NCI-H1436 (cell line): Measurements from ENCODE around the gene COL18A1.
"Not testable (repeated sequence)": the region's sequence is repeated elsewhere in the genome, so short reads cannot be mapped to it uniquely, and the experiment has no call there.

Experiments
- DNase-seq: peaks from one replicate; lab custom pipeline; 2025; lab: John Stamatoyannopoulos, UW

COL18A1 gene

DNA sequence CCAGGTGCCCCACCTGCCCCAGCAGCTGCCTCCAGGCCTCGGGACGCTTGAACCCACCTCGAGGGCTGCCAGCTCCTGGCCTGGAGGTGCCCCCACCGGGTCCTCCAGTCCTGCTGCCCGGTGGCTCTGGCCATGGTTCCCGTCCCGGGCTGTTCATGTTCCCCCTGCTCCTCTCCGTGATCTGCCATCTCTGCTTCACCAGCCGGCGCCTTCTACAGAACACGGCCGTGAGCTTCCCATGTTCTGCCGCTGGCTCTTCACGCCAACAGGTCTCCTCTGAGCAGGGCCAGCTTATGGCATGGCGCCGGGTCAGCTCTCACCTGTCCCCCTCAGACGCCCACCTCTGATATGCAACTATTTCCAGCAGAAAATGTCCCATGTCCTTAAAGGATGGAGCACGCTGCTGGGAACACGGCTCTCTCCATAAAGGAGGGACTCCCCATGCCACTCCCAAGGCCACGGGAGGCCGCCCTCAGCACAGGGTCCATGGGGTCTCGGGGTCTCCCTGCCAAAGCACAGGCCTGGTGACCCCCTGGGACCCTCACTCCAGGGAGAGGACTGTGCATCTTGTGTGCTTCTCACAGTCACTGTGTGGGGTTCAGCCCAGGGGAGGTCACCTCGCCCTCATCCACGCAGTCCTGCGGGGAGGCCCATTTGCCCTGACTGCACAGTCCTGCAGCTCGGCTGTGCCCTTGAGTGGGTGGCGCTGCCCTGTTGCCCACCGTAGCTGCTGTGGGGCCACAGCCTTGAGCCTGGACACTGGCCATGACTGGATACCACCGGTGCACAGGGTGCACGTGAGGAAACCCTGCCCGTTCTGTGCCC is 36.7 kb downstream of the COL18A1 start:
- DNase-seq, result no peak

DNA sequence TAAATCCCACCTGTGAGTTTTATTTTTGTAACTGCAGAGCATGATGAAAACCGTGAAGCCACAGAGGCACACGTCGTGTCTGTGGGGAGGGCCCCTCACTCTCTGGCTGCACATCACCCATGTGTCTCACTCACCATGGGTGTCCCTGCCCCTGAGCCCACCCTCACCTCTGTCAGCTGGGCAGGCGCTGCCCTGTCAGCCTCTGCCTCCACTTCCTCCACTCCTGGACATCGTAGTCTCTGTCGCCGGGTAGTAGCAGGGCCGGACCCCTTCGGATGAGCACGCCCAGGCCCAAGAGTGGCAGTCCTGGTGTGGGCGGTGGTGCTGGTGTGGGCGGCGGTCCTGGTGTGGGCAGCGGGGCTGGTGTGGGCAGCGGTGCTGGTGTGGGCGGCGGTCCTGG is 37.3 kb downstream of the COL18A1 start:
- no peak for DNase-seq

DNA sequence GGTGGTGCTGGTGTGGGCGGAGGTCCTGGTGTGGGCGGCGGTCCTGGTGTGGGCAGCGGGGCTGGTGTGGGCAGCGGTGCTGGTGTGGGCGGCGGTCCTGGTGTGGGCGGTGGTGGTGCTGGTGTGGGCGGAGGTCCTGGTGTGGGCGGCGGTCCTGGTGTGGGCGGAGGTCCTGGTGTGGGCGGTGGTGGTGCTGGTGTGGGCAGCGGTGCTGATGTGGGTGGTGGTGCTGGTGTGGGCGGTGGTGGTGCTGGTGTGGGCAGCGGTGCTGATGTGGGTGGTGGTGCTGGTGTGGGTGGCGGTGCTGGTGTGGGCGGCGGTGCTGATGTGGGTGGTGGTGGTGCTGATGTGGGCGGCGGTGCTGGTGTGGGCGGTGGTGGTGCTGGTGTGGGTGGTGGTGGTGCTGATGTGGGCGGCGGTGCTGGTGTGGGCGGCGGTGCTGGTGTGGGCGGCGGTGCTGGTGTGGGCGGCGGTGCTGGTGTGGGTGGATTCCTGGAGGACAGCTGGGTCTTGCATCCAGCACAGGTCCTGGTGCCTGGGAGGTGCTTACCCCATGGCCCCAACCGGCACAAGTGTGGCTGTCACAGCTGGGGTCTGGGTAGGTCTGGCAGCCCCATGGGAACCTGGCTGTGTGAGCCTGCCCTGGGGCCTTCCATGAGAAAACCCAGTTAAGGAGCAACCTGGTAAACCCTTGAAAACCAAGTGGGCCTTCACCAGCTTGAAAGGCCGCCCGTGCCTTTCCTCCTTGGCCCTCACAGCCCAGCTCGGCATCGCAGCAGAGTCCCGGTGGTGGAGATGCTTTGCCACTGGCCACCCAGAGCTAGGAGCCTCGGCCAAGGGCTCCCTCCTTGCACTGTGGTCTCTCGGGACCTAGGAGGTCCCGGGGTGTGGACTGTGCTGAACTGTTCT is 38.0 kb downstream of the COL18A1 start:
- not testable (repeated sequence) for DNase-seq

DNA sequence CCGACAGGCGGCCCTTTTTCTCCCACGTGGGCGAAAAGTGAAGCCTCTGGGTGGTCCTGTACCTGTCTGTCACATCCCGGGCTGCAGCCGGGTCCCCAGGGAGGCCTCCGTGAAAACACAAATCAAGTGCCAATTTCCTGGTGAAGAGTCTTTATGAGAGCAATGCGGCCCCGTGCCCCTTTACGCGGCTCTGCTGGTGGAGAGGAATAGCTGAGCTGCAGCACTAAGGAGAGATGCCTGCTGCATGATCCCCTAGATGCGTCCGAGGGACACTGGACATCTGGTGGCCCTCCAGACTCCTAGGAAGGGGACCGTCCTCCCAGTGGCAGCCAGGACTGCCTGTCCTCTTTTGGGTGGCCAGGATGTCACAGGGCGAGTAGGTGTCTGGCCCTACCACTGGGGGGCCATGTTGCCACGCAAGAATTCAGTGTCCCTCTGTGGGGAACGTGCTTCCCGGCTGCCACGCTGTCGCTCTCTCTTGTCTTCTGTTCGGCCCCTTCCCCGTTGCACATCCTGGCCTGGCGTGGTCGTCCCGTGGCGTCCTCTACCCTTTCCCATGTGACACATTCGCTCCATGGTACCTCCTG is 38.7 kb downstream of the COL18A1 start:
- no peak for DNase-seq

DNA sequence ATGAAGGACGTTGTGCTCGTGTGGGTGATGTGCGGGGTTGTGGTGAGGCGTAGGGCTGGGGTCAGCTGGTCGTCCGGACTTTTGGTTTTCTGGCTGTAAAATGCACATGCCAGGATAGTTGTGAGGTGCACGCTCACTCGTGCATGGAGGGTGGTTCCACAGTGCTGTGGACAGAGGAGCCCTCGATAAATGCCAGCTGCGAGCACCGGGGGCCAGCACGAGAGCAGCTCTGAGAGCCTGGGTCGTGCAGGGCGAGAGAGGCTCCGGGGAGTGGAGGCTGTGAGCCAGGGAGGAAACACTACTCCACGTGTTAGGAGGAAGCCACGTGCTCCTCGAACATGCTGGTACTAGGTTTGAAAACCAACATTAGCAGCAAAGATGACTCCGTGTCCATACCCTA is 39.4 kb downstream of the COL18A1 start:
- no peak for DNase-seq

DNA sequence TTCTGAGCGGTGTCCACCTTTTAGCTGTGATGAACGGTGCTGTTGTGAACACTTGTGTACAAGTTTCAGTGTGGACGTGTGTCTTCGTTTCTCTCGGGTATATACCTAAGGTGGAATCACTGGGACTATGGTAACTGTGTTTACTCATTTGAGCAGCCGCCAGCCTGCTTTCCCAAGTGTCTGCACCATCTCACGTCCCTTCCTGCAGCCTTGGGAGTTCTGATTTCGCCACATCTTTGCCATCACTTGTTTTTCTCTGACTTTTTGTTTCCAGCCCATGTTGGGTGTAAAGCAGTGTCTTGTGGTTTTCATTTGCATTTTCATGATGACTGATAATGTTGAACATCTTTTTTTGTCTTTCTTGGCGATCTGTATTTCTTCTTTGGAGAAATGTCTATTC is 40.4 kb downstream of the COL18A1 start:
- no peak for DNase-seq

DNA sequence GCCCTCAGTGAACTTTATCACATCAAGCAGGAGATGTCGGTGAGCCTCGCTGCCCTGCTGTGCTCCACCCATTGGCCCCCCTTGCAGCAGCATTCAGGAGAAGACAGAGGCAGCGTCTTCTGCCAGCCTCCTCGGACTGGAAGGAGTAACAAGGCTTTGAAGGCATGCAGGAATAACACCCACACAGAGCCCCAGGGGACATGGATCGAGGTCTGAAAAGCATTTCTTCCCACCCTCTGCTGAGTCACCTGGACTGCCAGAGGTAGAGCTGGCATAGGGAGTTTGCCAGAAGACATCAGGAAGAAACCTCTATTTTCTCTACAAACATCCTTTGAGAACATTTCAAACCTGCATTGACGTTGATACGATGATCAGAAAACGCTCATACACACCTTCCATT is 42.9 kb downstream of the COL18A1 start:
- DNase-seq, result no peak

DNA sequence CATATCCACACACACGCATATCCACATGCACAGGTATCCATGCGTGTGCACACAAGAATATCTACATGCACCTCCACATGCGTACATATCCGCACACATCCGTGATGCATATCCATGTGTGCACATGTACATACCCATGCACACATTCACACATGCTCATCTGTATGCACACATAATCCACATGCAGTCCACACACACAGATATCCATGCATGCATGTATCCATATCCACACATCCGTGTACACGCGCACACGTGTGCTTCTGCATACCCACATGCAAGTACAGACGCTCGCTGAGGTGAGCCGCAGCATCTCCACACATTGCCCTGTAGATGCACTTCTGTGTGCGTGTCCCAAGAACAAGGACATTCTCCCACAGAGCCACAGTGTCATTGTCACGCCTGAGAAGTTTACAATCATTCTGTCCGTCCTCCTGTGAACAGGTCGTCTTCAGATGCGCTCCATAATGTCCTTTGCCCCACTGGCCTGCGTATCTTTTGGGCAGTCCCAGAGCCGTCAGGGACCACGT is 43.4 kb downstream of the COL18A1 start:
- DNase-seq, result no peak

DNA sequence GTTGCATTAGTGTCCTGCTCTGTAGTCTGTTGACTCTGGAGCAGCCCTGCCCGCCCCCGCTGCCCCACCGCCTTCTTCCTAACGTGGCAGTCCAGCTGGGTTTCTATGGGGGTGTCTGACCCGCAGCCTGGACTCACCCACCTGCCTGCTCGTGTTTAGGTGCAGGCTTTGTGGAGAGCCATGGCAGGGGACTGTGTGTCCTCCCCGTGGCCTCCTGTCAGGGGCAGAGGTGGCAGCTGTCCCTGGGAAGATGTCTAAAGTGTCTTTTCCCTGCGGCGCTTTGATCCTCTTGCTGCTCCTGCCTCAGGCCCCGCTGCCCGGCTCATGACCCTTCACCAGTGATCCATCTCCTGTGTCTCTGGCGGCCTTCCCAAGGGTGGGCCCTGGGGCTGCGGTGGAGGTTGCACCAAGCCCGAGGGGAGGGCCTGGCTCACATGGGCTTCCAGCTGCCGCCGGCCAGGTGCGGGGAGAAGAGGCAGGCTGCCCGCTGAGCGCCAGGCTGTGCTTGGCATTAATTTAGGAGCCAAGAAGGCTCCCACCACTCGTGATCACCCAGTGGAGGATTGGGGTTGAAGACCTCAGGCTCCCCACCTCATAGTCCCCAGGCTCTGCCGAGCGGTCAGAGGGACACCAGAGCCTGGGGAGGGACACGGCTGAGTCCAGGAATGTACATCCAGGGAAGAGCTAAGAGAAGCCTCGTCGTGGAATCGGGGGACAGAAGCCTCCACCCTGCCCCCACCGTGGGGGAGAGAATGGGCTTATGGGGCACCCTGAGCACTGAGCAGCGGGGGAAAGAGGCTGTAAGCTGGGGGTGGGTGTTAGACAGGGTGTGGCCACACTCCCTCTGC is 44.1 kb downstream of the COL18A1 start:
- DNase-seq, result no peak

DNA sequence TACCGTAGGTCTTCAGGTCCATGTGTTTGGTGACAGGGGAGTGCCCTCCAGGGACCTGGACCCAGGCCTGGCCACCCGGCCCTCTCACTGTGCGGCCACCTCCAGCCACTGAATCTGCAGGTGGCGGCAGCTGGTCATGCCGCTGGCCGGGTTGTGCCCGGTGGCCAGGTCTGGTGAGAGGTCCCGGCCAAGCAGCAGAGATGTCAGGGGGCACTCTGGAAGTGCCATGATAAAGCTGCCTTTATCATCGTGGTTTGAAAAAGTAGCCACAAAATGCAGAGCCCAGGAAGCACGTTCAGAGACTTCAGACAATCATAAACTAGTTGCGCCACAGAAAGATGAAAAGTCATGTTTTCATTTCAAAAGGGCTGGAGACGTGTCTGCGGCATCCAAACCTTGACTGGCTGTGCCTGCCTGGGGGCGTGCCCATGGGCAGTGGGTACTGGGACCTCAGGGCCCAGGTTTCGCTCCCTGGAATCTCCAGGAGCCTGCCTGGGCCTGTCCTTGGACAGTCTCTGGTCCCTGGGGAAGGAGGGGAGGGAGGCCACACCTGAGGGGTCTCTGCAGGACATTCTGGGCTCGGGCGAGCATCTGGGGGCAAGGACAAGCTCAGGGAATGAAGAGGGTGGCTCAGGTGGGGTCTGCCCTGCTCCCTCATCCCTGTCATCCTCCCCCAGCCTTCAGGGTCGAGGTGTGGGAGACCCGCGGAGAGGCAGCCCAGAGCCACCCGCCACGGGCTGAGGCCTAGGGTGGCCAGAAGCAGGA is 44.9 kb downstream of the COL18A1 start:
- DNase-seq, result no peak

DNA sequence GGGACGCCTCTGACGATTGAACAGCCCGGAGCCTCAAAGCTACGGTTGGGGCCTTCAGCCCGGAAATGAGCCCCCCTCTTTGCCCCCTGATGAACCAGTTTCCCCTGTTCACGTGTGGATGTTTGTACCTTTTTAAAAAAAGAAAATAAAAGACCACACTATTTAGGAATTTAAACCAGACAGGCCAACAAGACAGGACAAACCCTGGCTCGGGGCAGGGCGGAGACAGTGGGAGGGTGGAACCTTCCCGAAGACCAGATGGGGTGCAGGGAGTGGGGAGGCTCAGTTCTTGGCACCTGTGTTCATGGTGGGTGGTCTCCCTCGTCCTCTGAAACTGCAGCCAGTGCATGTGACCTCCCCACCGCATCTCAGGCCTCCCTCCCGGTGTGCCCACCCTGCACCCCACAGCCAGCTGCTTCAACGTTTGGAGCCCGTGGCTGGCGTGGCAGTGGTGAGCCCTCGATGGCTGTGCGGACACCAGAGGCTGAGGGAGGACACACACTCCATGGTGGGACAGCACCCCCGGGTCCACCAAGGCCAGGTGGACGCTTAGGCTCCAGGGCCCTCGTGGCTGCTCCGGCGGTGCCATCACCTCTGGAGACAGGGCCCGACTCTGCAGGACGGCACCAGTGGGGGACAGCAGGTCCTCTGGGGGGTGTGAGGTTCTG is 45.6 kb downstream of the COL18A1 start:
- no peak for DNase-seq

DNA sequence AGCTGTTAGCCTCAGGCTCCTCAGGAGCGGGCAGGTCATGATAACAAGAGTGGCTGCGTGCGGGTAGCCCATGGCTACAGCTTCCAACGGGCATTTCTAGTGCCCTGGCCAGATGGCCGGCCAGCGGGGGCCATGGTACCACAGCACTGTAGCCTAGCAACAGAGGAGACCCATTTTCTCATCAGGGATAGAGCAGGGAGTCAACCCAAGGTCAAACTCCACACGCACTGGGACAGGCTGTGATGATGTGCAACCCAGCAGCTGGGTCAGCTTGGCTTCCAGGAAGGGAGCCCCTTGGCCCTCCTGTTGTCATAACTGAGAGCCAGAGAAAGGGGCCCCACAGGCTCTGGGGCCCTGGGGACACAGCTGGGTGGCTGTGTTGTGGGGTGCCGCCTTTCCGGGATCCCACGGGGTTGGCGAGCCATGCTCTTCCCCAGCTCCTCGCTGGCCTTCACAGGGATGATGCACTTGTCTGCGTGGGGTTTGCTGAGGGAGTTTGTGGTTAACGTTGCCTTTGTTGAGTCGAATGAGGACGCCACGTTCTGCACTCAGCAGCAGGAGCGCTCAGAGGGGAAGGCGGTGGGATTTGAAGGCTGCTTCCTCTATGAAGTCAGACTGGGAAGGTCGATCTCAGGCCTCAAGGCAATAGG is 46.3 kb downstream of the COL18A1 start:
- DNase-seq, result no peak

DNA sequence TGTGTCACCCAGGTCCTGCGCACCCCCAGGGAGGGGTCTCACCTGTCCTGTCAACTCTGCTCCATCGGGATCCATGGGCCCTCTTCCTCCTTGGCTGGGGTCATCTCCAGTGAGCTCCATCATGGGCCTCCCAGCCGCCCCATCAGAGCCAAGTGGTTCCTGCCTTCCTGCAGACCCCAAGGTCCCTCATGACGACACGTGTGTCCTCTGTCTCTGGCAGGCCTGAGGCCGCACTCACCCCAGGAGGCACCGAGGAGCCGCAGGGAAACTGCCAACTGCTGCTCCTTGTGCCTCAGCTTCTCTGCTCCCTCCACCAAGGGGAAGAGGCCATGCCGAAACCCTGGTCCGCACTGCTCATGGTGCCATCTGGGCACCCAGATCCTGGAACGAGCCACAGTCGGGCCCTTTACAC is 46.8 kb downstream of the COL18A1 start:
- DNase-seq, result no peak

DNA sequence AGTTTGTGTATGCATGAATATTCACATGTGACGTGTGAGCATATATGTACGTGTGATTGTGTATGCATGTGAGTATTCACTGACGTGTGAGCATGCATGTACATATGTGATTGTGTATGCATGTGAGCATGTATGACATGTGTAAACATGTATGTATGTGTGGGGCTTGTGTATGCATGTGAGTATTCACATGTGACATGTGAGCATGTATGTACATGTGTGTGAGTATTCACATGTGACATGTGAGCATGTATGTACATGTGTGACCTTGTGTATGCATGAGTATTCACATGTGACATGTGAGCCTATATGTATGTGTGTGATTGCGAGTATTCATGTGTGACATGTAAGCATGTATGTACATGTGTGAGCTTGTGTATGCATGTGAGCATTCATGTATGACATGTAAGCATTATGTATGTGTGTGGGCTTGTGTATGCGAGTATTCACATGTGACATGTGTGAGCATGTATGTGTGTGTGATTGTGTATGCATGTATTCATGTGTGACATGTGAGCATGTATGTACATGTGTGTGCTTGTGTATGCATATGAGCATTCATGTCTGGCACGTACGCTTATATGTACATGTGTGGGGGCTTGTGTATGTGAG is 47.8 kb downstream of the COL18A1 start:
- DNase-seq, result no peak

DNA sequence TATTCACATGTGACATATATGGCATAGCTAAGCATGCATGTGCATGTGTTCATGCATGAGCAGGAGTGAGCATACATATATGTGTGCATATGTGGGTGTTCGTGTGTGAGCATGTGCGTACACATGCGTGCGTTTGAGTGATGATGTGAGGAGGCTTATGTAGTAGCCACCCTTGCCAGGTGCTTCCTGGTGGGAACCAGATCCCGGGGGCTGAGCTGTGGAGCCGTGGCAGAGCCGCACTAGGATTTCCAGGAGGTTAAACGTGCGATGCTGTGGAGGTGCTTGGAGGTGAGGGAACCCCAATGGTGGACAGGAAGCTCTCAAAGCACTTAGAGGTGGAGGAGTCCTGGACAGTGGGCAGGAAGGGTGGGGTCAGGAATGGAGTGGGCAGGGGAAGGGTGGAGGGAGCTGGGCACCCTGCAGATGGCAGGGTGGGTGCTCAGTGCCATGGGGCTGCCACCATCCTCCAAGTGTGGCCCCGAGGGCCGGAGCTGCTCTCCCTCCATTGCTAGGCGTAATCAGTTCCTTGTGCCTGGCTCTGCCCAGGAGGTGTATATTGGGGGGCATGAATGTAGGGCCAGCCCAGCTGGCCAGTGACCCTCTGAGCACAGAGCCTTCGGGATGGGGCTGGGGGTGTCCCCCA is 48.5 kb downstream of the COL18A1 start:
- no peak for DNase-seq

DNA sequence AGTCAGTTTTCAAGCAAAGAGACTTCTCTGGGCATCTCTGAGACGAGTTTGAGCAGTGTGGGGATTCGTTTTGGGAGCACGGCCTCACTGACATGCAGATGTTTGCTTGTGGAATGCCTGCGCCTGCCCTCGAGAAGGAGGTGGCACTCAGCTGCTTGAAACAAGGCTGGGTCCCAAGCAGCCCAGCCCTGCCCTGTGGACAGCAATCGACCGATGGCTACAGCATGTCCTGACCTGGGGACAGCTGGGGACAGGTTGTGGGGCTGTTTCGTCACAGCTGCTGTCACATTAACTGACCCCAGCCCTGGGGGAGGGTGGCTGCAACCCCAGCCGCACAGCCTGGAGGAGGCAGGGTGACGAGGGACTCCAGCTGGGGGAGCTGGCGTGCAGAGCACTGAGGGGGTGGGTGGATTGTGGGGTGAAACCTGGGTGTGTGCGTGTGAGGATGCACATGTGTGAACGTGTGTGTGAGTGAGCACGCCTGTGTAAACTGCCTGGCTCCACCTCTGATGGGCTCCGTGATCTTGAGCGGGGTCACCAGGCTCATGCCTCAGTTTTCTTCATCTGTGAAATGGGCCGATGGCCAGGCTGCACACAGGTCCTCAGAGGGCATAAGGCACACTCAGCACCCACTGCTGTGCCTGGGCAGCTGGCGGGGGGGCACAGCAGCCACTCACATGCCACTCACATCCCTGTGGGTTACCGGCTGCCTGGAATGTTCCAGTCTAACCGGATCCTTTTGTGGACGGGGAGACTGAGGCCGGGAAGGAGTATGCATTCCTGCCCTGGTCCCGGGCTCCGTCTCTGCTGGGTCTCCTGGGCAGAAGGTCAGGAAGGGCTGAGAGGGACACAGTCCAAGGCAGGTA is 49.3 kb downstream of the COL18A1 start:
- no peak for DNase-seq

DNA sequence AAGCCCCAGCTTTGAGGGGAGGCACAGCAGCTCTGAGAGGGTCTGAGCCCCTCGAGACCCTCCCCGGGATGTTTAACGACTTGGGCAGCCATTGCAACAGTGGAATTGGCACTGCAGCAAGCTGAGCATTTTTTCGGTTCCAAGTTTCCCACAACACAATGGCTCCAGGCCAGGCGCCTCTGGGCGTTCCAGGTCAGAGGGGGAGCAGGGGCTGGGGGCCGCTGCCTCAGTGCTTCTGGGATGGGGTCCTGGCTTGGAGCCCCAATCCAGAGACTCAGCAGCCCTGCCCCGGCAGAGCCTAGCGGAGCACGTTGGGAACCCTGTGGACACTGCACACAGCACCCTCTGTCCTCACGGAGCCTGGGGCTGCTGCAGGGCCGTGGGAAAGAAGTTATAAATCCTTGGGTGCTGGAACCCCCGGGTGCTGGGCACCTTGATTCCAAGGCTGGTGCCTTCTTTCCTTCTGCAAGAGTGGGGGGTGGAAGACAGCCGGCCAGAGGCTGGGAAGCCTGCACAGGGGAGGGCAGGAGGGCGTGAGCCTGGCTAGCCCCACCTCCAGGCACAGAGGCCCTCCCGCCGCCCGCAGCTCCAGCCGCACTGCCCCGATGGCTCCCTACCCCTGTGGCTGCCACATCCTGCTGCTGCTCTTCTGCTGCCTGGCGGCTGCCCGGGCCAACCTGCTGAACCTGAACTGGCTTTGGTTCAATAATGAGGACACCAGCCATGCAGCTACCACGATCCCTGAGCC is 50.1 kb downstream of the COL18A1 start:
- DNase-seq, result no peak
